Endothelial cell of umbilical vein (primary cell): ENCODE data around the gene DLGAP1. TPM values are rescaled to one million over a fixed set of nuclear protein-coding genes. Genes with fewer than 3 reads are reported as not detected.

Experiments used
- BruUV-seq: library from RNA; stranded (reverse); fragments of 400-500 nt; replicated peaks from 2 replicates; lab custom pipeline; 2021; lab: Mats Ljungman, UMichigan
- CTCF ChIA-PET: fragments of 300-600, 350-600 bp; sonication (Branson Sonifier 250); formaldehyde crosslinking; loops from one replicate; lab custom pipeline; 2021; ENCODE audit warnings: antibody characterized with exemption, inconsistent platforms; lab: Charles Lee
- POLR2A ChIA-PET: fragments of 300-600, 350-600 bp; sonication (Branson Sonifier 250); formaldehyde crosslinking; loops from one replicate; lab custom pipeline; 2021; ENCODE audit warnings: antibody characterized with exemption, inconsistent platforms; lab: Charles Lee
- DNase-seq: peaks from one replicate; pipeline ENCODE4 v3.0.0-alpha.2; 2011; ENCODE audit warnings: low read depth, low spot score
- FAIRE-seq: peaks from 2 replicates; lab custom pipeline; 2011; peaks lifted over from hg19 to GRCh38; lab: Jason Lieb, UNC
- H2AFZ ChIP-seq: 2 replicates; pipeline ENCODE4 v1.6.0; 2012; ENCODE audit warnings: low read depth, low read length, control low read depth, inconsistent platforms
- H3K27ac ChIP-seq: 2 replicates; pipeline ENCODE4 v1.5.1; 2011; ENCODE audit warnings: low read depth, mild to moderate bottlenecking, control low read depth, low read length, moderate library complexity; ENCODE audit not compliant: insufficient read depth
- H3K27me3 ChIP-seq, 2 experiments: 2 replicates each; pipeline versions ENCODE4 v1.6.0 to v1.6.1; 2011; ENCODE audit warnings: low read length in 2 of 2, mixed read lengths in 1 of 2; ENCODE audit not compliant: control insufficient read depth in 2 of 2, insufficient read depth in 2 of 2
- H3K36me3 ChIP-seq, 2 experiments: 2 replicates in 1 of 2; 3 replicates in 1 of 2; pipeline ENCODE4 v1.5.1; 2011; ENCODE audit warnings: low read length in 2 of 2, mild to moderate bottlenecking in 1 of 2, moderate library complexity in 1 of 2; ENCODE audit not compliant: control insufficient read depth in 2 of 2, insufficient read depth in 2 of 2; ENCODE audit errors: extremely low read depth in 1 of 2
- H3K4me1 ChIP-seq: 3 replicates; pipeline ENCODE4 v1.5.1; 2011; ENCODE audit warnings: mild to moderate bottlenecking, low read length; ENCODE audit not compliant: control insufficient read depth, insufficient read depth; ENCODE audit errors: extremely low read depth
- H3K4me2 ChIP-seq: 2 replicates; pipeline ENCODE4 v1.6.1; 2011; ENCODE audit warnings: low read length, control low read depth, mixed read lengths; ENCODE audit not compliant: insufficient read depth
- H3K4me3 ChIP-seq, 3 experiments: fragments of 200-600 bp in 1 of 3; sonication (generic), shearing (Covaris generic) in 1 of 3; replicated peaks in 1 of 3; 2 replicates each; pipeline ENCODE4 v1.5.1; 2011 to 2016; ENCODE audit warnings: control low read depth in 3 of 3, low read length in 3 of 3, mild to moderate bottlenecking in 2 of 3, inconsistent platforms in 1 of 3, low read depth in 1 of 3, moderate library complexity in 1 of 3; ENCODE audit not compliant: insufficient read depth in 1 of 3
- H3K79me2 ChIP-seq: 2 replicates; pipeline ENCODE4 v1.6.0; 2012; ENCODE audit warnings: low read length, inconsistent platforms; ENCODE audit not compliant: control insufficient read depth, insufficient read depth
- H3K9ac ChIP-seq: replicated peaks from 2 replicates; pipeline ENCODE3; 2011; ENCODE audit warnings: low read length, control low read depth; ENCODE audit not compliant: insufficient read depth; ENCODE audit errors: extremely low read depth
- H3K9me1 ChIP-seq: replicated peaks from 3 replicates; pipeline ENCODE4 v1.6.0; 2011; ENCODE audit warnings: mild to moderate bottlenecking, low read length; ENCODE audit not compliant: control insufficient read depth, insufficient read depth; ENCODE audit errors: extremely low read depth
- H3K9me3 ChIP-seq: replicated peaks from 2 replicates; pipeline ENCODE4 v1.5.1; 2012; ENCODE audit warnings: low read length, inconsistent platforms; ENCODE audit not compliant: control insufficient read depth, insufficient read depth
- H4K20me1 ChIP-seq: replicated peaks from 2 replicates; pipeline ENCODE3; 2011; ENCODE audit warnings: mild to moderate bottlenecking, low read length; ENCODE audit not compliant: control insufficient read depth, insufficient read depth; ENCODE audit errors: extremely low read depth
- CTCF ChIP-seq, 2 donors: IDR thresholded peaks; 1 replicate in 1 of 2; 2 replicates in 1 of 2; pipeline ENCODE4 v1.5.1; 2011; ENCODE audit warnings: low read length in 2 of 2, mild to moderate bottlenecking in 2 of 2, moderate library complexity in 2 of 2, control low read depth in 1 of 2, inconsistent platforms in 1 of 2, low read depth in 1 of 2; ENCODE audit not compliant: insufficient read depth in 1 of 2; ENCODE audit errors: extremely low read depth in 1 of 2
- EZH2 ChIP-seq: IDR thresholded peaks from 2 replicates; pipeline ENCODE4 v1.6.1; 2012; ENCODE audit warnings: borderline replicate concordance, low read depth, mild to moderate bottlenecking, moderate library complexity, low read length, inconsistent platforms; ENCODE audit not compliant: severe bottlenecking
- FOS ChIP-seq: IDR thresholded peaks from 2 replicates; pipeline ENCODE4 v1.6.1; 2011; ENCODE audit warnings: mild to moderate bottlenecking, low read length, moderate library complexity, borderline replicate concordance; ENCODE audit not compliant: insufficient read depth
- GATA2 ChIP-seq: IDR thresholded peaks from 2 replicates; pipeline ENCODE4 v1.7.0; 2011; ENCODE audit warnings: low read depth, mild to moderate bottlenecking, moderate library complexity, mixed read lengths, low read length; ENCODE audit not compliant: insufficient read length, insufficient read depth
- JUN ChIP-seq: IDR thresholded peaks from 2 replicates; pipeline ENCODE4 v1.6.1; 2011; ENCODE audit warnings: borderline replicate concordance, low read depth; ENCODE audit not compliant: insufficient read length, insufficient read depth
- MAX ChIP-seq: IDR thresholded peaks from 2 replicates; pipeline ENCODE4 v1.6.1; 2011; ENCODE audit not compliant: insufficient read depth, insufficient read length
- MYC ChIP-seq: IDR thresholded peaks from one replicate; pipeline ENCODE4 v1.6.1; 2011; ENCODE audit warnings: mild to moderate bottlenecking, low read depth, low read length
- POLR2A ChIP-seq: IDR thresholded peaks from 2 replicates; pipeline ENCODE4 v1.6.1; 2012; ENCODE audit warnings: low read depth, mild to moderate bottlenecking, control low read depth, low read length
- POLR2AphosphoS5 ChIP-seq: IDR thresholded peaks from 2 replicates; pipeline ENCODE4 v1.6.1; 2012; ENCODE audit warnings: low read depth, mild to moderate bottlenecking, control low read depth, low read length, moderate library complexity; ENCODE audit not compliant: insufficient read depth
- dilution Hi-C: fragments of 300-500 bp; cut with MboI; formaldehyde crosslinking; loops from one replicate; pipeline ENCODE4 v1.15.0; 2019; ENCODE audit warnings: low sequenced_read_pairs; ENCODE audit not compliant: extremely low pct_ligation_motif_present
- intact Hi-C: fragments of 100-400 bp; cut with micrococcal nuclease; formaldehyde crosslinking; loops from one replicate; pipeline ENCODE4 v1.10.0; 2022
- polyA plus RNA-seq, 4 experiments: library from polyadenylated mRNA; depleted of rRNA in 3 of 4; stranded (reverse) in 3 of 4; unstranded in 1 of 4; fragments of >200 nt; gene quantifications; 2 replicates each; pipeline versions ENCODE4 v1.2.1 to v1.2.3, GENCODE V29; 2011 to 2012; ENCODE audit warnings: missing spikeins in 1 of 4
- total RNA-seq: library from RNA; stranded (reverse); gene quantifications from 2 replicates; pipeline ENCODE4 v1.2.3, GENCODE V29; 2021

DLGAP1 gene
- total and polyA plus RNA-seq, 2 donors (not counting 3 experiments of a cell fraction or from before 2014, with no cell fraction given) = 0.04 TPM; not detected in 1

GRCh38 chr18:4335386-4335785 lies 119.7 kb downstream of the DLGAP1 start:
- no peaks in the 10 kb centered on the region for H3K27me3 ChIP-seq
- ChIA-PET CTCF (no interaction called here), POLR2A (no interaction called here)
- no TSS peak for BruUV-seq
- H4K20me1 ChIP-seq = no peaks in the 10 kb centered on the region
- no peaks in the 10 kb centered on the region for H3K36me3 ChIP-seq
- H3K79me2 ChIP-seq = no peaks in the 10 kb centered on the region
- no peak for FAIRE-seq
- no peak for DNase-seq
- no peak overlapping the region for H3K9ac ChIP-seq
- no peaks in the 10 kb centered on the region for H3K9me3 ChIP-seq
- no peaks in the 10 kb centered on the region for H3K4me1 ChIP-seq
- H3K27ac ChIP-seq = no peak overlapping the region
- H2AFZ ChIP-seq = no peak overlapping the region
- H3K4me3 ChIP-seq = no peak overlapping the region
- H3K4me2 ChIP-seq = no peak overlapping the region
- dilution Hi-C loops (no loop called here), intact Hi-C loops (no loop called here)
- TF ChIP-seq MYC (no peak), GATA2 (no peak), CTCF (IDR thresholded peaks at IDR 0.05; ENCODE audit: extremely low read depth in 1 of 2, insufficient read depth in 1 of 2, low read depth in 1 of 2, low read length in 2 of 2) (no peak), POLR2A (no peak), EZH2 (no peak), JUN (no peak), POLR2AphosphoS5 (no peak), MAX (no peak), FOS (no peak)
- H3K9me1 ChIP-seq = no peaks in the 10 kb centered on the region
